ENCODE measurements around the gene HOXC10. TPM values are rescaled to one million over a fixed set of nuclear protein-coding genes. Genes with fewer than 3 reads are reported as not detected.

Gene HOXC10
- total RNA-seq, 1 experiment from 2014 or later, result not detected

DNA sequence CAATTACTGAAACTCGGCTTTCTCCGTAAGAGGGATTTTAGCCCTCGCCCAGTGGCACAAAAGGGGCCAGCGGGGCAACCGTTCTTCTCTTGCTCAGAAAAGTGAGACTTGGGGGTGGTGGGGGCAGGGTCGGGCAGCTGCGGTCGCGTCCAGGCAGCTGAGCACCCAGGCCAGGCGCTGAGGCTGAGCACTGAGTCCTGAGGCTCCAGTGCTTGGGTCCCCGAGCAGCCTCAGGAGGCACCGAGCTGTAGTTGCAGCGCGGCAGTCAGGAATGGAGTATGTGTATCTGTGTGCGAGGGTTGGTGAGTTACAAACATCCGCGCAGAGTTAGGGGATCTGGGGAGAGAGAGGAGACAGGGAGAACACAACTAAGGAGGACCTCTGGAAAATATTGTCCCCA is 39.2 kb downstream of the HOXC10 start:
- intact Hi-C loops (cut with micrococcal nuclease), result no loop called here
- H3K36me3 Mint-ChIP-seq (ENCODE audit: insufficient read depth, unreplicated experiment), result peaks cover 2% of the 10 kb centered on the region
- peaks cover 18% of the 10 kb centered on the region for H3K4me1 Mint-ChIP-seq (ENCODE audit: insufficient read depth, unreplicated experiment)
- ChIA-PET CTCF (interaction anchor here (0.6 to 5.6 kb wide), 9 partner anchors 8 to 355 kb away, joined by 3 to 40 read pairs (median 5); partner anchors contain the start of gene HOXC5), POLR2A (interaction anchor here (0.9 to 1.6 kb wide), 3 partner anchors 9 to 25 kb away, joined by 4 to 8 read pairs (median 6); partner anchors contain the start of genes HOXC5 and HOXC9)
- H3K27ac Mint-ChIP-seq (ENCODE audit: low read depth, unreplicated experiment), result no peak overlapping the region
- no peaks in the 10 kb centered on the region for H3K9me3 Mint-ChIP-seq (ENCODE audit: unreplicated experiment)
- DNase-seq (ENCODE audit: unreplicated experiment), result no peak
- no peak overlapping the region for H3K4me3 Mint-ChIP-seq (ENCODE audit: unreplicated experiment)
- no TSS peak for BruUV-seq (replicated peaks)
- no peaks in the 10 kb centered on the region for H3K27me3 Mint-ChIP-seq (ENCODE audit: insufficient read depth, unreplicated experiment)
- TF ChIP-seq, protein P1, sequence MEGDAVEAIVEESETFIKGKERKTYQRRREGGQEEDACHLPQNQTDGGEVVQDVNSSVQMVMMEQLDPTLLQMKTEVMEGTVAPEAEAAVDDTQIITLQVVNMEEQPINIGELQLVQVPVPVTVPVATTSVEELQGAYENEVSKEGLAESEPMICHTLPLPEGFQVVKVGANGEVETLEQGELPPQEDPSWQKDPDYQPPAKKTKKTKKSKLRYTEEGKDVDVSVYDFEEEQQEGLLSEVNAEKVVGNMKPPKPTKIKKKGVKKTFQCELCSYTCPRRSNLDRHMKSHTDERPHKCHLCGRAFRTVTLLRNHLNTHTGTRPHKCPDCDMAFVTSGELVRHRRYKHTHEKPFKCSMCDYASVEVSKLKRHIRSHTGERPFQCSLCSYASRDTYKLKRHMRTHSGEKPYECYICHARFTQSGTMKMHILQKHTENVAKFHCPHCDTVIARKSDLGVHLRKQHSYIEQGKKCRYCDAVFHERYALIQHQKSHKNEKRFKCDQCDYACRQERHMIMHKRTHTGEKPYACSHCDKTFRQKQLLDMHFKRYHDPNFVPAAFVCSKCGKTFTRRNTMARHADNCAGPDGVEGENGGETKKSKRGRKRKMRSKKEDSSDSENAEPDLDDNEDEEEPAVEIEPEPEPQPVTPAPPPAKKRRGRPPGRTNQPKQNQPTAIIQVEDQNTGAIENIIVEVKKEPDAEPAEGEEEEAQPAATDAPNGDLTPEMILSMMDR (IDR thresholded peaks at IDR 0.05; ENCODE audit: unreplicated experiment), result no peak

DNA sequence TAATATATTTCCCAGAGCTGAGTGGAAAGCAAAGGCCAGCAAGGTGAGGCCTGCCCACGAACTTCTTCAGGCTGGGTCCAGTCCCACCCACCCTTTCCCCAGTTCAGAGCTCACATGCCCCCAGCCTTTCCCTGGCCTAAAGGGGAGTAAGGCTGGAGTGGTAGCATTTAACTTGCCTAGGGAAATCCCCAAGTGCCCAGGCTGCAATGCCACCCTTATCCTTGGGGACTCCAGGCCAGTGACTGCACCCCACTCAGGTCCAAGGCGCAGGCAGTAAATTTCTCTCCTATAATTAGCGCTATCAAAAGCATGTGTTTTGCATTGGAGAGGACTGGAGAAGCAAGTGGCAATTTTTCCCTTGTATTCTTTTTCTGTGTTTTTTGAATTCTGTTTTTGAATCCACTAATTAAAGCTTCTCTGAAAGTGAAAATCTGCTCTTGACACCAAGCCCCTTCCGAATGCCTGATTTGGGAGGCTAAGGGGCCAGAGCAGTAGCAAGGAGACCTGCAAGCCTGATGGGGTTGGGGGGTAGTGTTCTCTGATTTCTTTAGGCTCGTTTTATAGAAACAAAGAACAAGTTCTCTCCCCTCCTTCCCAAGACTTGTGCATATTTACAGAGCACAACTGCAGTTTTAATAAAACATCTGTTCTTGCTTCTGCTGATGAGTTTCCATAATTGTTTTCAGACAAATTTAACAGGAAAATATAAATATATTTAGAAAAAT is 39.8 kb downstream of the HOXC10 start:
- Mint-ChIP-seq H3K27me3 (ENCODE audit: insufficient read depth, unreplicated experiment) (no peaks in the 10 kb centered on the region), H3K27ac (ENCODE audit: low read depth, unreplicated experiment) (no peak overlapping the region), H3K4me1 (ENCODE audit: insufficient read depth, unreplicated experiment) (peaks cover 14% of the 10 kb centered on the region), H3K36me3 (ENCODE audit: insufficient read depth, unreplicated experiment) (peaks cover 8% of the 10 kb centered on the region), H3K9me3 (ENCODE audit: unreplicated experiment) (no peaks in the 10 kb centered on the region), H3K4me3 (ENCODE audit: unreplicated experiment) (no peak overlapping the region)
- DNase-seq (ENCODE audit: unreplicated experiment), result no peak
- no TSS peak for BruUV-seq (replicated peaks)
- POLR2A ChIA-PET, result interaction anchor here (0.6 to 1.6 kb wide), 3 partner anchors 8 to 209 kb away, joined by 3 to 8 read pairs (median 6); partner anchors contain the start of genes HOXC5 and HOXC9
- CTCF ChIA-PET, result interaction anchor here (0.7 to 9.4 kb wide), 6 partner anchors 8 to 278 kb away, joined by 3 to 233 read pairs (median 22); partner anchors contain the start of genes HOXC5 and SMUG1
- TF ChIP-seq, protein P1 (IDR thresholded peaks at IDR 0.05; ENCODE audit: unreplicated experiment), result no peak
- intact Hi-C loops (cut with micrococcal nuclease), result no loop called here

DNA sequence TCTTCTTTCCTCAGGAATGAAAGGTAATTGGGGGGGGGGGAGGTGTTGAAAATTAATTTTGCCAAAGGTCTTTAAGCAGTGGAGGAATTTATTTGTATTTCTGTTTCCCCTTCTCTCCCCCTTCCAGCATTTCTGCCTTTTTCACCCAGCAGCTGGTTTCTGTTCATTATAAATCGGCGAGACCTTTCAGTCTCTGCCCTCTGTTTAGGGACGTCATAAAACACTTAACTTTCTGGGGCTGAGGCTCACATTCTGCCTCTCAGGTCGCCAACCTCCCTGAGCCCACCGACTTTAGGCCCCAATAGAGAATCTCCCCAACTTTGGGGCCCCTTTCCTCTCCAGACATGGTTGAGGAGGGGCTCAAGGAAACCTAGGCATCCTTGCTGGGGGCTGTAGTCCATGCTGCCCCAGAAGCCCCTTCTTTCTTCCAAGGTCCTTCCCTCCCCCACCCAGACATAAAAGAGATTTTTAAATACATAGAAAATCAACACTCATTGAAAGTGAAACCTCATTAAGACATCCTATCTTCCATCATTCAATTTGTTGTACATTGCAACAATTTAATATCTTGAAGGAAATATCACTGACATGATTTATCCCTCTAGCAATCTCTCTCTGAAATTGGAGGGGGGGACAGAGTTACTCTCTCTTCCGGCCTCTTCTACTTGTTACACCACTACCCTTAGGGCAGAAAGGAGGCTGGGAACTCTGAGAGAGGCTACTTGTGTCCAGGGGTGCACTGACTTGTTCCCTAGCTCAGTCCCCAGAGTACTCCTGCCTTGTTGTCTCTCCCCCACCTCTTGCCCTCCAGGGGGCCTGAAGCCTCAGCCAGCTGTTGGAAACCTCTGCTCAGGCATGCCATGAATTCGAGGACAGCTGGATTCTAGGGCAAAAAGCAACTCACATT is 40.8 kb downstream of the HOXC10 start:
- Mint-ChIP-seq H3K4me3 (ENCODE audit: unreplicated experiment) (no peak overlapping the region), H3K36me3 (ENCODE audit: insufficient read depth, unreplicated experiment) (peaks cover 15% of the 10 kb centered on the region), H3K27me3 (ENCODE audit: insufficient read depth, unreplicated experiment) (no peaks in the 10 kb centered on the region), H3K4me1 (ENCODE audit: insufficient read depth, unreplicated experiment) (peaks cover 9% of the 10 kb centered on the region), H3K9me3 (ENCODE audit: unreplicated experiment) (no peaks in the 10 kb centered on the region), H3K27ac (ENCODE audit: low read depth, unreplicated experiment) (no peak overlapping the region)
- intact Hi-C loops (cut with micrococcal nuclease), result no loop called here
- DNase-seq (ENCODE audit: unreplicated experiment), result no peak
- TF ChIP-seq, protein P1 (IDR thresholded peaks at IDR 0.05; ENCODE audit: unreplicated experiment), result no peak
- BruUV-seq (replicated peaks), result no TSS peak
- ChIA-PET POLR2A (interaction anchor here (2.7 to 3.7 kb wide), 2 partner anchors 9 to 26 kb away, joined by 12 to 35 read pairs; partner anchors contain the start of gene HOXC9), CTCF (interaction anchor here (0.6 to 9.4 kb wide), 5 partner anchors 18 to 181 kb away, joined by 3 to 233 read pairs (median 6); partner anchors contain the start of gene SMUG1)

Measured in MCF 10A (cell line).